ENCODE data around the gene MS4A7.

Gene MS4A7

GRCh38 chr11:60343094-60343704 lies 35.1 kb upstream of the MS4A7 start:
- H3K4me3 ChIP-seq (ENCODE audit: low read depth, low read length): no peak overlapping the region
- DNase-seq (ENCODE audit: low read depth): no peak
- in situ Hi-C loops (cut with HindIII; ENCODE audit: low sequenced_read_pairs): no loop called here
- TF ChIP-seq CTCF (IDR thresholded peaks at IDR 0.05; ENCODE audit: low read depth, low read length, missing control alignments): peak; percentile 23

GRCh38 chr11:60344146-60344545 lies 34.2 kb upstream of the MS4A7 start:
- no peak overlapping the region for H3K4me3 ChIP-seq (ENCODE audit: low read depth, low read length)
- no peak for DNase-seq (ENCODE audit: low read depth)
- no peak for TF ChIP-seq CTCF (IDR thresholded peaks at IDR 0.05; ENCODE audit: low read depth, low read length, missing control alignments)
- in situ Hi-C loops (cut with HindIII; ENCODE audit: low sequenced_read_pairs): no loop called here

DNA sequence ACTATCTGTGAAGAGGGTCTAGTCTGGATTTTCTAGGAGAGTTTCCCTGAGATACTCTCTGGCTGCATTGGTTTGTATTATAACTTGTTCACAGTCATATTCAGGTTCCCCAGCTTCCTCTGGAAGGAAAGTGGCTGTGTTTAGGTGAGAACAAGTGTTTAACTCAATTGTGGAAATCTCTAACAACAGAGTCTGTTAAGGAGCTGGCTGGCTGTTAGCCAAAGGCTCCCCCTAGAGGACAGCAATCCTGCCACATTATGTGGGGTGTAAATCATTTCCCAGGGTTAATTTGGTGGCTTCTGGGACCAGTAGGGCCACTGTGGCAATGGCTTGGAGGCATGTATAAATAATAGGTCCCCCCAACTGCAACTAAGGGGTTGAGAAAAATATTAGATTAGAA lies 32.8 kb upstream of the MS4A7 start:
- DNase-seq (ENCODE audit: low read depth): no peak
- H3K4me3 ChIP-seq (ENCODE audit: low read depth, low read length): no peak overlapping the region
- TF ChIP-seq CTCF (IDR thresholded peaks at IDR 0.05; ENCODE audit: low read depth, low read length, missing control alignments): no peak
- in situ Hi-C loops (cut with HindIII; ENCODE audit: low sequenced_read_pairs): no loop called here

- TF ChIP-seq CTCF (IDR thresholded peaks at IDR 0.05; ENCODE audit: low read depth, low read length, missing control alignments): no peak
- H3K4me3 ChIP-seq (ENCODE audit: low read depth, low read length): no peak overlapping the region
- in situ Hi-C loops (cut with HindIII; ENCODE audit: low sequenced_read_pairs): no loop called here
- DNase-seq (ENCODE audit: low read depth): no peak
Observed at GRCh38 chr11:60347084-60347797, 31.1 kb upstream of the MS4A7 start.

GRCh38 chr11:60348116-60348515 lies 30.2 kb upstream of the MS4A7 start:
- TF ChIP-seq CTCF (IDR thresholded peaks at IDR 0.05; ENCODE audit: low read depth, low read length, missing control alignments): no peak
- in situ Hi-C loops (cut with HindIII; ENCODE audit: low sequenced_read_pairs): no loop called here
- no peak for DNase-seq (ENCODE audit: low read depth)
- H3K4me3 ChIP-seq (ENCODE audit: low read depth, low read length): no peak overlapping the region

DNA sequence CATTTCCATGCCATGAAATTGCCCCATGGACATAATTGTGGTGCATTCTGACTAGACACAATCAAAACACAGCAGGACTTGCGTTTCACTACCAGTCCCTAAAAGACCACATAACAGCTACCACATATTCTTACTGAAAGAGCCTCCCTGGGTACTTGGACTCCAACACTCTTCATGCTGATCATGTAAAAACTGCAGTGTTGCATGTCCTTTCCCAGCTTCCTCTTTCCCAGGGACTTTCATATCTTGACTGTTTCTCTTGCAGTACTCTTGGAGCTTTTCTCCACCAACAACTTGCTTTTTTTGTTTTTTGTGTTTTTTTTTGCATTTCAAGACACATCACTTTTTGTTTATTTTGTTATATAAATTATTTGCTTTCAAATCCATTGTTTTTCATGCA lies 28.3 kb upstream of the MS4A7 start:
- in situ Hi-C loops (cut with HindIII; ENCODE audit: low sequenced_read_pairs): no loop called here

More for the DNA sequence above, 28.3 kb upstream of the MS4A7 start:
- TF ChIP-seq CTCF (IDR thresholded peaks at IDR 0.05; ENCODE audit: low read depth, low read length, missing control alignments): no peak
- no peak for DNase-seq (ENCODE audit: low read depth)
- no peak overlapping the region for H3K4me3 ChIP-seq (ENCODE audit: low read depth, low read length)
